ENCODE data around the gene TBC1D22A. TPM values are rescaled to one million over a fixed set of nuclear protein-coding genes. Genes with fewer than 3 reads are reported as not detected.

Gene TBC1D22A
- total RNA-seq, 2 donors from 2014 or later = 11.5 to 15.4 TPM

DNA sequence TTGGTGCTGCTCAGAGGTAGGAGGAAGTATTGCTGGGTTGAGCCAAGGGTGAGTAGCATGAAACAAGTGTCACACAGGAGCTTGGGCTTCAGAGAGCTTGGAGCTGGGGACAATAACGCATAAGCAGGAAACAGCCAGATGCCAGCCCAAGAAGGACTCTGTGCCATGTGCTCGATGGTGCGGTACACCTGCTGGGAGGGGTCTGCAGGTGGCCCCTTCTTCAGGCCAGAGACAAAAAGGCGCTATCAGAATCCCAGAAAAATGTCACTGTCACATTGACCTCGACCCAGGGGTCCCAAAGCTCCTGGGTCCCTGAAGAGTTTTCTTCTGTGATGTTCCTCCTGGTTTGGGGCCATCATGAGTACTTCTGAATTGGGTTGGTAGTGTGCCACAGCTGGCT, 244.4 kb downstream of the TBC1D22A start:
- Histone ChIP-seq H3K4me3 (no peak overlapping the region), H3K4me1 (no peaks in the 10 kb centered on the region), H3K36me3 (peaks cover 8% of the 10 kb centered on the region), H3K9me3 (no peaks in the 10 kb centered on the region), H3K27ac (no peak overlapping the region), H3K27me3 (no peaks in the 10 kb centered on the region)
- TF ChIP-seq, protein P1, sequence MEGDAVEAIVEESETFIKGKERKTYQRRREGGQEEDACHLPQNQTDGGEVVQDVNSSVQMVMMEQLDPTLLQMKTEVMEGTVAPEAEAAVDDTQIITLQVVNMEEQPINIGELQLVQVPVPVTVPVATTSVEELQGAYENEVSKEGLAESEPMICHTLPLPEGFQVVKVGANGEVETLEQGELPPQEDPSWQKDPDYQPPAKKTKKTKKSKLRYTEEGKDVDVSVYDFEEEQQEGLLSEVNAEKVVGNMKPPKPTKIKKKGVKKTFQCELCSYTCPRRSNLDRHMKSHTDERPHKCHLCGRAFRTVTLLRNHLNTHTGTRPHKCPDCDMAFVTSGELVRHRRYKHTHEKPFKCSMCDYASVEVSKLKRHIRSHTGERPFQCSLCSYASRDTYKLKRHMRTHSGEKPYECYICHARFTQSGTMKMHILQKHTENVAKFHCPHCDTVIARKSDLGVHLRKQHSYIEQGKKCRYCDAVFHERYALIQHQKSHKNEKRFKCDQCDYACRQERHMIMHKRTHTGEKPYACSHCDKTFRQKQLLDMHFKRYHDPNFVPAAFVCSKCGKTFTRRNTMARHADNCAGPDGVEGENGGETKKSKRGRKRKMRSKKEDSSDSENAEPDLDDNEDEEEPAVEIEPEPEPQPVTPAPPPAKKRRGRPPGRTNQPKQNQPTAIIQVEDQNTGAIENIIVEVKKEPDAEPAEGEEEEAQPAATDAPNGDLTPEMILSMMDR (IDR thresholded peaks at IDR 0.05) = no peak
- no peak for DNase-seq (ENCODE audit: low spot score)

GRCh38 chr22:47007496-47007895, 245.0 kb downstream of the TBC1D22A start:
- no peaks in the 10 kb centered on the region for H3K27me3 ChIP-seq
- no peak overlapping the region for H3K4me3 ChIP-seq
- DNase-seq (ENCODE audit: low spot score) = no peak
- no peaks in the 10 kb centered on the region for H3K9me3 ChIP-seq
- H3K36me3 ChIP-seq = peaks cover 8% of the 10 kb centered on the region
- TF ChIP-seq, protein P1 (IDR thresholded peaks at IDR 0.05) = no peak
- H3K4me1 ChIP-seq = no peaks in the 10 kb centered on the region
- H3K27ac ChIP-seq = no peak overlapping the region

DNA sequence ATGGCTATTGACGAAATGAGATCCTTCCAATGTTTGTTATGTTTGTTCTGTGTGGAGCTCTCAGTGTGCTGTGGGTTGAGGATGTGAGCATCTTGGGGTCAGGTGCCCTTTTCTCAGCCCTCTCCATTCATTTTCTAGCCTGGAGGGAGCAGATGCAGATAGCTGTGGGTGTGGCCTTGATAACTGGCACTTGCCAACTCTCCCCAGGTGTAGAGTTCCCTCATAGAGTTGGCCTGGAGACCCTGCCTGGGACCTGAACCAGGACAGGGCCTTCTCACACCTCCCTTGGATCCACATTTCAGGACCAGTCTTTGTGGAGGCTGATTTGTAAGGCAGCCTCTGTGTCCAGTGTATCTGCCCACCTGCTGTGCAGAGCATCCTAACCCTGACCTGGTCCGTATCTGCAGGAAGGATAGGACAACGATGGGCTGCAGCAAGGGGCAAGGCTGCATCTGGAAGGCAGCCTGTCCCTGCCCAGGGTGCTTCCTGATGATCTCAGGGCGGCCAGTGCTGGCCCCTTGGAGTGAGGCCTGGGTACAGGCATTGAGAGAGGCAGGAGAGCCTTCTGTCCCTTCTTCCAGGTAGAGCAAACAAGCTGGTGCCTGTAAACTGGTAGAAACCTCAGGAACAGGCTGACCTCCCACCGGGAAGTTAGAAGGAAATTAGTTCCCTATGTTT, 245.9 kb downstream of the TBC1D22A start:
- no peak for DNase-seq (ENCODE audit: low spot score)
- Histone ChIP-seq H3K27ac (no peak overlapping the region), H3K36me3 (peaks cover 8% of the 10 kb centered on the region), H3K4me3 (no peak overlapping the region), H3K4me1 (no peaks in the 10 kb centered on the region), H3K27me3 (no peaks in the 10 kb centered on the region), H3K9me3 (no peaks in the 10 kb centered on the region)
- TF ChIP-seq, protein P1 (IDR thresholded peaks at IDR 0.05) = no peak

GRCh38 chr22:47009304-47010101, 247.1 kb downstream of the TBC1D22A start:
- H3K9me3 ChIP-seq = no peaks in the 10 kb centered on the region
- H3K36me3 ChIP-seq = peaks cover 8% of the 10 kb centered on the region
- no peak overlapping the region for H3K4me3 ChIP-seq
- TF ChIP-seq, protein P1 (IDR thresholded peaks at IDR 0.05) = no peak
- no peak overlapping the region for H3K27ac ChIP-seq
- no peaks in the 10 kb centered on the region for H3K4me1 ChIP-seq
- DNase-seq (ENCODE audit: low spot score) = no peak
- no peaks in the 10 kb centered on the region for H3K27me3 ChIP-seq

GRCh38 chr22:47010211-47010610, 247.8 kb downstream of the TBC1D22A start:
- no peak for DNase-seq (ENCODE audit: low spot score)
- H3K27ac ChIP-seq = no peak overlapping the region

More at GRCh38 chr22:47010211-47010610, 247.8 kb downstream of the TBC1D22A start:
- Histone ChIP-seq H3K4me3 (no peak overlapping the region), H3K9me3 (no peaks in the 10 kb centered on the region), H3K27me3 (no peaks in the 10 kb centered on the region), H3K36me3 (peaks cover 8% of the 10 kb centered on the region), H3K4me1 (no peaks in the 10 kb centered on the region)
- TF ChIP-seq, protein P1 (IDR thresholded peaks at IDR 0.05) = no peak

Data from right atrium auricular region (tissue), 2 donors.